GM12875 (cell line): ENCODE data around the gene CARD11.

Experiments
- H3K4me3 ChIP-seq: one replicate; pipeline ENCODE4 v1.5.1; 2011; ENCODE audit warnings: low read depth, low read length, control low read depth
- TF ChIP-seq, protein P1 (sequence below): IDR thresholded peaks from 2 replicates; pipeline ENCODE4 v1.5.1; 2011; ENCODE audit warnings: low read depth, mild to moderate bottlenecking, control low read depth, inconsistent platforms, low read length, moderate library complexity, borderline replicate concordance; ENCODE audit not compliant: insufficient read depth

Gene CARD11

DNA sequence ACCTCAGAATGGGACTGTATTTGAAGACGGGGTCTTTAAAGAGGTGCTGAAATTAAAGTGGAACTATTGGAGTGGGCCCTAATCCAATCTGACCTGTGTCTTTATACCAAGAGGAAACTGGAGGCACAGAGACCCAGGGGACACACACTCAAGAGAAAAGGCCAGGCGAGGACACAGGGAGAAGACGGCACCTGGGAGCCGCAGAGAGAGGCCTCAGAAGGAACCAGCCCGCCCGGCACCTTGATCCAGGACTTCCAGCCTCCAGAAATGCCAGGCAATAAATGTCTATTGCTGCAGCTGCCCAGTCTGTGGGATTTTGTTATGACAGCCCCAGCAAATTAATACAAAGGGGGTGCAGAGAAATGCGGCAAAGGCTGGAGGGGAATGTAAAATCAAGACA, 10.5 kb downstream of the CARD11 start:
- TF ChIP-seq, protein P1, sequence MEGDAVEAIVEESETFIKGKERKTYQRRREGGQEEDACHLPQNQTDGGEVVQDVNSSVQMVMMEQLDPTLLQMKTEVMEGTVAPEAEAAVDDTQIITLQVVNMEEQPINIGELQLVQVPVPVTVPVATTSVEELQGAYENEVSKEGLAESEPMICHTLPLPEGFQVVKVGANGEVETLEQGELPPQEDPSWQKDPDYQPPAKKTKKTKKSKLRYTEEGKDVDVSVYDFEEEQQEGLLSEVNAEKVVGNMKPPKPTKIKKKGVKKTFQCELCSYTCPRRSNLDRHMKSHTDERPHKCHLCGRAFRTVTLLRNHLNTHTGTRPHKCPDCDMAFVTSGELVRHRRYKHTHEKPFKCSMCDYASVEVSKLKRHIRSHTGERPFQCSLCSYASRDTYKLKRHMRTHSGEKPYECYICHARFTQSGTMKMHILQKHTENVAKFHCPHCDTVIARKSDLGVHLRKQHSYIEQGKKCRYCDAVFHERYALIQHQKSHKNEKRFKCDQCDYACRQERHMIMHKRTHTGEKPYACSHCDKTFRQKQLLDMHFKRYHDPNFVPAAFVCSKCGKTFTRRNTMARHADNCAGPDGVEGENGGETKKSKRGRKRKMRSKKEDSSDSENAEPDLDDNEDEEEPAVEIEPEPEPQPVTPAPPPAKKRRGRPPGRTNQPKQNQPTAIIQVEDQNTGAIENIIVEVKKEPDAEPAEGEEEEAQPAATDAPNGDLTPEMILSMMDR: no peak
- no peak overlapping the region for H3K4me3 ChIP-seq

DNA sequence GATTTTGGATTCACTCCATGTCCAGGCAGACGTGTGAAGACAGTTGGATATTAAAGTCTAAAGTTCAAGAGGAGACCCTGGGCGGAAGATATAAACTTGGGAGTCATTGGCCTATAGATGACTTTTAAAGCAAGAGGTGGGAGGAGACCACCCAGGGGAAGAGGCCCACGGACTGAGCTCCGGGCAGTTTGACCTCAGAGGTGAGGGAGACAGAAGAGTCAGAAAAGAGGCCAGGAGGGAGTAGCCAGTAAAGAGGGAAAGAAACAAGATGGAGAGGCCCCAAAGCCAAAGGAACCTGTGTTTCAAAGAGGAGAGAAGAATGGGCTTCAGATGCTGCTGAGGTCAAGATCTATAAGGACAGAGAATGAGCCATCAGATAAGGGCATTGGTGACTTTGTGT, 11.4 kb downstream of the CARD11 start:
- H3K4me3 ChIP-seq: no peak overlapping the region
- TF ChIP-seq, protein P1: no peak

DNA sequence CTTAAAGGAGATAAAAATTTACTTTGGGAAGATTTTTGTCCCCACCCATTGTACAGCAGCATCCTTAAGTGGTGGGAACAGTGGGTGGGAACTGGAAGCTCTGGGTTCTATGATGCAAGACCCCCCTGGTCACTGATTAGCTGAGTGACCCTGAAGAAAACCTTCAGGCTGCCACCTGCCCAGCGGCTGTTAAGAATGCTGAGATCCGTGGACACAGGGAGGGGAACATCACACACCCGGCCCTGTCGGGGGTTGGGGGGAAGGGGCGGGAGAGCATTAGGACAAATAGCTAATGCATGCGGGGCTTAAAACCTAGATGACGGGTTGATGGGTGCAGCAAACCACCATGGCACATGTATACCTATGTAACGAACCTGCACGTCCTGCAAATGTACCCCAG, 14.5 kb downstream of the CARD11 start:
- H3K4me3 ChIP-seq: no peak overlapping the region
- TF ChIP-seq, protein P1: no peak

DNA sequence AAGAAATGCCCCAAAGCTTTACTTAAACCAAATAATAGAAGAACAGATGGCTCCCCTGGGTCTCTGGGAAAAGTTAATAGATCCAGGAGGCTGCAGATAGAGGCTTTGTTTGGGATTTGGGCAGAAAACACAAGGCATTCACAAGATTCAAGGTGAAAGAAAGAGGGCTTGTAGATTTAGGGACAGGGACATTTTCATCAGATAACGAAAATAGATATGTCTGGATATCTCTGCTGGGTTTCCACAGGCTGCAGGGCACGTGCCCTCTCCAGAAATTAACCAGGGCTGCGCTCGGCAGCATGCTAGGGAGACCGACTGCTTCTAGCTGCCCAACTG, 14.9 kb downstream of the CARD11 start:
- no peak overlapping the region for H3K4me3 ChIP-seq
- TF ChIP-seq, protein P1: no peak

DNA sequence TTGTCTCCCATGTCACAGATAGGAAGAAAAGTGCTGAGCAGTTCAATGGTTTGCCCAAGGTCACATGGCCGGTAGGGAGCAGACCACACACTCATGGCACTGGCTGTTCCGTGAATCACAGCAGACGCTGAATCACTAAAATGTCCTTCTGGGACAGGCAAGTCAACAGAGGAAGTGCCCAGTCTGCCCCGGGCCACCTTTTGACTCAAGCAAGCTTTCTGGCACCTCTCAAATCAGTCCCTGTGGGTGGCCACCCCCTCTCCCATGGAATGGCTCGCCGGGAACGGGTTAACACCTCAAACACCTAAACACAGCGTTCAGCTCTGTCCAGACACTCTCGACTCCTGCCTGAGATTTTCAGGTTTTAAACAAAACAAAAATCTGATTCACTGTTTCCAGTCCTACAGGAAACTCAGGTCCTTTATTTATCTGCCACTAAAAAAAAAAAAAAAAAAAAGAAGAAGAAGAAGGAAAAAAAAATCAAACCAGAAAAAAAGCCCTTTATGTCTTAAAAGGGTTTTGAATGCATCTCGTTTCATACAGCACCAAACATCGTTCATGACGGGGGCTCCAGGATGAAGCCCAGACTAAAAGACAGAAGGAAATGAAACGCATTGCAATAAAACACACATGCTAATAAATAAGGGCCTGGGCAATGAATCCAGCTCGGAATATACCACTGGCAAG, 15.5 kb downstream of the CARD11 start:
- TF ChIP-seq, protein P1: no peak

DNA sequence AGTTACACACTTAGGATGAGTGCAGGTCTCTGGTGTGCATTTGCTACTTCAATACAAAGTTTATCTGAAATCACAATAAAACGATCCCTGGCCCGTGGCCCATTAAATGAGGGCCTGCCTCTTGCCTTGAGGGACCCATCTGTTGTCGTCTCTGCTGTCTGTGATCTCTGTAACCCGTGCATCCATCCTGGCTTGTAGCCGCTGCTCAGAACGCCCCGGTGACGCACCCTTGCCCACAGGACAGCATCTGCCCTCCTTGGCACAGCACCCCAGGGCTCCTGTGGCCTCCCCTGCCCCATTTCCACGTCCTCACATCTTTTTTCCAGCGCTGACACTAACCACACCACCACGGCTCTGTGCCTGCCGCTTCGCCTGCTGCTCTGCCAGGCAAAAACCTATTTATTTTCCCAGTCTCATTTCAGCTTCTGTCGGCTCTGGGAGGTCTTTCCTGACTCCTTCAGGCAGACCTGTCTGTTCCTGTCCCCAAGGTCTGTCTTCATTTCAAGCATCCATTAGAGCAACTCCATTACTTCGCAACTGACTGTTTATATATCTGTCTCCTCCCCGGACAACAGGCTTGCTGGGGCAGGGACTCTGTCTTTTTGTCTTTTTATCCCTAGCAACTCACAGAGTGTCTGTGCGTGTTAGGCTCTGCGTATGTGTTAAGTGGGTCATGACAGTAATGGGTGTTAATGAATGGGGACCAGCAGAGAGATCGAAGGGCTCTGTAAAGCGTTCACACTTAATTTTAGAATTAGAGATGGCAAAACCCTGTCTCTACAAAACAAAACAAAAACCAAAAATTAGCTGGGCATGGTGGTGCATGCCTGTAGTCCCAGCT, 16.4 kb downstream of the CARD11 start:
- TF ChIP-seq, protein P1: no peak
- H3K4me3 ChIP-seq: no peak overlapping the region

More for the DNA sequence above, 15.5 kb downstream of the CARD11 start:
- no peak overlapping the region for H3K4me3 ChIP-seq

DNA sequence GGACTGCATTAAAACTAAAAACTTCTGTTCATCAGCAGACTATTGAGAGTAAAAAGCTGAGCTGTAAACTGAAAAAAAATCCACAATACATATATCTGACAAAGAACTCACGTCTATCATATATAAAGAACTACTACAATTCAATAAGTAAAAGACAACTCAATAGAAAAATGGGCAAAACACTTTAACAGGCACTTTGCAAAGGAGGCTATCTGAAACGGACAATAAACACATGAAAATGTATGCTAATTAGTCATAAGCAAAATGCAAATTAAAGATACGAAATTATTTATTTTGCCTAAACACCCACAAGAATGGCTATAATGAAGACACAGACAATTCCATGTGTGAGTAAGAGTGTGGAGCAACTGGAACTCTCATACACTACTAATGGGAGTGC, 18.1 kb downstream of the CARD11 start:
- TF ChIP-seq, protein P1: no peak
- no peak overlapping the region for H3K4me3 ChIP-seq
